ENCODE data around the gene ENPP1. TPM values are rescaled to one million over a fixed set of nuclear protein-coding genes. Genes with fewer than 3 reads are reported as not detected.
A peak's percentile ranks its signal among the peaks of the same experiment; 100 is the strongest.
"Not testable (repeated sequence)": the region's sequence is repeated elsewhere in the genome, so short reads cannot be mapped to it uniquely, and the experiment has no call there.

The ENPP1 gene
- total RNA-seq, 1 donor from 2014 or later: 8.1 TPM

DNA sequence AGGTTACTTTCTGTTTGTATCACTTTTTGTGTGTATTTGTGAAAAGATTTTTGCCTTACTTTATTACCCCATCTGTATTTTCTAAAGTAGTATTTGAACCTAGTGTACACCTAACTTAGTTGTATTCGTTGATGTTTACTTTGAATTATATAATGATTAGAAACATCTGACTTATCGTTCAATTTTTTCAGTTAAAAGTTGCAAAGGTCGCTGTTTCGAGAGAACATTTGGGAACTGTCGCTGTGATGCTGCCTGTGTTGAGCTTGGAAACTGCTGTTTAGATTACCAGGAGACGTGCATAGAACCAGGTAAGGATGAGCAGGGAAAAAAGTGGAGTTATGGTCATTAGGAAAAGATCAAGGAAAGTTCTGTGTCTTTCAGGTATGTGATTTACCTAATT, 42.0 kb downstream of the ENPP1 start:
- Mint-ChIP-seq H3K27me3 (ENCODE audit: low read depth) (no peaks in the 10 kb centered on the region), H3K27ac (ENCODE audit: unreplicated experiment) (no peak overlapping the region), H3K4me3 (ENCODE audit: unreplicated experiment) (no peak overlapping the region), H3K4me1 (ENCODE audit: low read depth) (peaks cover 3% of the 10 kb centered on the region), H3K9me3 (ENCODE audit: low read depth) (no peaks in the 10 kb centered on the region), H3K36me3 (ENCODE audit: low read depth) (peaks cover 1% of the 10 kb centered on the region)
- no peak for DNase-seq (ENCODE audit: low spot score)
- TF ChIP-seq, protein P1, sequence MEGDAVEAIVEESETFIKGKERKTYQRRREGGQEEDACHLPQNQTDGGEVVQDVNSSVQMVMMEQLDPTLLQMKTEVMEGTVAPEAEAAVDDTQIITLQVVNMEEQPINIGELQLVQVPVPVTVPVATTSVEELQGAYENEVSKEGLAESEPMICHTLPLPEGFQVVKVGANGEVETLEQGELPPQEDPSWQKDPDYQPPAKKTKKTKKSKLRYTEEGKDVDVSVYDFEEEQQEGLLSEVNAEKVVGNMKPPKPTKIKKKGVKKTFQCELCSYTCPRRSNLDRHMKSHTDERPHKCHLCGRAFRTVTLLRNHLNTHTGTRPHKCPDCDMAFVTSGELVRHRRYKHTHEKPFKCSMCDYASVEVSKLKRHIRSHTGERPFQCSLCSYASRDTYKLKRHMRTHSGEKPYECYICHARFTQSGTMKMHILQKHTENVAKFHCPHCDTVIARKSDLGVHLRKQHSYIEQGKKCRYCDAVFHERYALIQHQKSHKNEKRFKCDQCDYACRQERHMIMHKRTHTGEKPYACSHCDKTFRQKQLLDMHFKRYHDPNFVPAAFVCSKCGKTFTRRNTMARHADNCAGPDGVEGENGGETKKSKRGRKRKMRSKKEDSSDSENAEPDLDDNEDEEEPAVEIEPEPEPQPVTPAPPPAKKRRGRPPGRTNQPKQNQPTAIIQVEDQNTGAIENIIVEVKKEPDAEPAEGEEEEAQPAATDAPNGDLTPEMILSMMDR (IDR thresholded peaks at IDR 0.05): no peak

DNA sequence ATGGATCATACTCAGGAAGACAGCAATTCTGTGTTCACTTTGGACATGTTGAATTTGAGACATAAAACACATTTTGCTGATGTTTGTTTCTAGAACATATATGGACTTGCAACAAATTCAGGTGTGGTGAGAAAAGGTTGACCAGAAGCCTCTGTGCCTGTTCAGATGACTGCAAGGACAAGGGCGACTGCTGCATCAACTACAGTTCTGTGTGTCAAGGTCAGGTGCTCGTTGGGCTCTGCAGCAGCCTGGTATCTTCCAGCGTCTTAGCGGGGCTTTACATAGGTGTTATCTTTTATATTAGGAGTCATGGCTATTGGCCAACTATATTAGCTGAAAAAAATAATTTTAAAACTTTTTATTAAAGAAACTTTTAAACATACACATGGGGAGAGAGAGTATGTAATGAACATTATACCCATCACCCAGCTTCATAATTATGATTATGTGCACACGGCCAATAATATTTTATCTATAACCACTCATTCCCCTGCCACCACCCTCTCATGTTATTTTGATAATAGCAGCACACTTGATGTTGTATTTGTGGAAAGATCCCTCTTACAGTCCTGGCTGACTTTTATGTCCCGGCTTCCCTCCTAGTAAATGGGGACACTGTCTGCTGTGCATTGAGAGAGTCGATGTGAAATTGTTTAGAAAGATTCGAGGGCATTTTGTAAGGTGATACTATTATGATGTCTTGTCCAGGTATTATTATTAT, 43.4 kb downstream of the ENPP1 start:
- Mint-ChIP-seq H3K36me3 (ENCODE audit: low read depth) (peaks cover 1% of the 10 kb centered on the region), H3K4me1 (ENCODE audit: low read depth) (peaks cover 5% of the 10 kb centered on the region), H3K4me3 (ENCODE audit: unreplicated experiment) (no peak overlapping the region), H3K27ac (ENCODE audit: unreplicated experiment) (no peak overlapping the region), H3K9me3 (ENCODE audit: low read depth) (no peaks in the 10 kb centered on the region), H3K27me3 (ENCODE audit: low read depth) (no peaks in the 10 kb centered on the region)
- TF ChIP-seq, protein P1 (IDR thresholded peaks at IDR 0.05): no peak
- no peak for DNase-seq (ENCODE audit: low spot score)

DNA sequence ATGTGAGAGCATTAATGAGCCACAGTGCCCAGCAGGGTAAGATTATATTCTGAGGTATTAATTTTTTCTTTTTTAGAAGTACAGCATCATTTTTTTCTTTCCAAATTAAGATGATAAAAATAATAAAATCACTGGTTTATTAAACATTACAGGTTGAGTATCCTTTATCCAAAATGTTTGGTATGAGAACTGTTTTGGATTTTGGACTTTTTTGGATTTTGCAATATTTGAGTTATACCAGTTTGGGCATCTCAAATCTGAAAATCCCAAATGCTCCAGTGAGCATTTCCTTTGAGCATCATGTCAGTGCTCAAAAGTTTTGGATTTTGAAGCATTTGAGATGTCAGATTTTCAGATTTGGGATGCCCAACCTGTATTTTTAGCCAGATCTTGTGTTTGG, 44.4 kb downstream of the ENPP1 start:
- Mint-ChIP-seq H3K27ac (ENCODE audit: unreplicated experiment) (no peak overlapping the region), H3K4me3 (ENCODE audit: unreplicated experiment) (no peak overlapping the region), H3K4me1 (ENCODE audit: low read depth) (peaks cover 5% of the 10 kb centered on the region), H3K36me3 (ENCODE audit: low read depth) (peaks cover 1% of the 10 kb centered on the region), H3K9me3 (ENCODE audit: low read depth) (no peaks in the 10 kb centered on the region), H3K27me3 (ENCODE audit: low read depth) (no peaks in the 10 kb centered on the region)
- no peak for DNase-seq (ENCODE audit: low spot score)
- TF ChIP-seq, protein P1 (IDR thresholded peaks at IDR 0.05): no peak

DNA sequence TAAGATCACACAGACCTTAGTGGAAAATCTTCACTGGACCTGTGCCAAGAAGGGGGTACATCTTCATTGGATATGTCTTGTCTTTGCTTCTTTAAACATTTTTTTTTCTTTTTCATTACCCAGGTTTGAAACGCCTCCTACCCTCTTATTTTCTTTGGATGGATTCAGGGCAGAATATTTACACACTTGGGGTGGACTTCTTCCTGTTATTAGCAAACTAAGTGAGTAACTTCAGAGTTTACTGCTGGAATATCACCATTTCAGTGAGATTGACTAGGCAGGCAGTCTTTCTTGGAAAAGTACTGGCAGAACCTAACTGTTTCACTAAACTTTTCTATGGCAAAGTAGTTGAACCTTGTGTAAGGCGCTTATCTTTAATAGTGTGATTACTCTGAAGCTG, 47.0 kb downstream of the ENPP1 start:
- H3K27me3 Mint-ChIP-seq (ENCODE audit: low read depth): no peaks in the 10 kb centered on the region
- H3K4me1 Mint-ChIP-seq (ENCODE audit: low read depth): peaks cover 19% of the 10 kb centered on the region
- H3K9me3 Mint-ChIP-seq (ENCODE audit: low read depth): no peaks in the 10 kb centered on the region
- DNase-seq (ENCODE audit: low spot score): no peak
- no peak overlapping the region for H3K27ac Mint-ChIP-seq (ENCODE audit: unreplicated experiment)
- H3K36me3 Mint-ChIP-seq (ENCODE audit: low read depth): peaks cover 1% of the 10 kb centered on the region
- TF ChIP-seq, protein P1 (IDR thresholded peaks at IDR 0.05): no peak
- H3K4me3 Mint-ChIP-seq (ENCODE audit: unreplicated experiment): no peak overlapping the region

DNA sequence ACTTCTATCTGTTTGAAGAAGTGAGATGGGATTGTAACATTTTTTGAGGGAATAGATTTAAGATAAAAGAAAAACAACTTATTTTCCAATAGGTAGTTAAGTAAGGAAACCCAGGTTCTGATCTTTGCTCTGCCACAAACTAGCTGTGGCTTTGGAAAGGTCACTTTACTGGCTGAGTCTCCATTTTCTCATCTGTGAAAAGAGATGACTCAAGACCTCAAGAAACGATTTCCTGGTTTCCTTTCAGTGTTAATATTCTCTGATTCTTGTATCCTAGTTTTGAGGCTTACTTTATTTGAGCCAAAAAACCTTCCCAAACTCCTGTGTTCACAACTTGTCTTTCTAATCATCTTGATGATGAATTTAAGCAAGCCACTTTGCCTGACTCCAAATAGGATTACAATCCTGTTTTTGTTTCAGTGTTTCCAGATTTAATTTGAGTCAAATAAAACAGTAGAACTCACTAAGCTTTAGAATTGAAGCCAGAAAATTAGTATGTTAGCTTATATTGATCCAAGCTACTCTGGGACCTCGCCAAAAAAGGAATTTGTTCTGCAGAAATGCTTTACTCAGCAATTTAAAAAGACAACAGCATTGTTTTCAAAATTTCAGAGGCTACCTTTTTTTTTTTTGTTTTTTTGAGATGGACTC, 51.1 kb downstream of the ENPP1 start:
- no peak for DNase-seq (ENCODE audit: low spot score)
- Mint-ChIP-seq H3K4me3 (ENCODE audit: unreplicated experiment) (no peak overlapping the region), H3K4me1 (ENCODE audit: low read depth) (peaks cover 53% of the 10 kb centered on the region), H3K9me3 (ENCODE audit: low read depth) (peaks cover 1% of the 10 kb centered on the region), H3K27me3 (ENCODE audit: low read depth) (no peaks in the 10 kb centered on the region), H3K36me3 (ENCODE audit: low read depth) (no peaks in the 10 kb centered on the region), H3K27ac (ENCODE audit: unreplicated experiment) (peak overlapping the region; percentile 86)
- TF ChIP-seq, protein P1 (IDR thresholded peaks at IDR 0.05): no peak

DNA sequence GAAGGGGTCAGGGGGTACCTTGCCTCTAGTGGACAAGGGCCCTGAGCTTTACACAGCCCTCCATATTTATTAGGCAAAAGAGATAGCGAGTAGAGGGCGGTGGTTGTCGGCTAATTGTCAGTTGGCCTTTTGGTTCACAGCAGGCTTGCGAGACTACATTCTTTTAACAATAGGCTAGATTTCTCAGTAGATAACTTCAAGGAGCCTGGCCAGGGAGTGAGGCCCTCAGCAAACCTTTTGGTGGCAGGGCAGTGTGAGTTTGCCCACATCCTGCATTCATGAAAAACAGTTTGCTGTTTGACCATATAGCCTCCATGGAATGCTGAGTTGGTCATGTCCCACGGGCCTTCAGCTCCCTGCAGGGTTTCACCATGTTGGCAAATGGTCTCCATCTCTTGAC, 51.8 kb downstream of the ENPP1 start:
- peak overlapping the region; percentile 86 for H3K27ac Mint-ChIP-seq (ENCODE audit: unreplicated experiment)
- peaks cover 54% of the 10 kb centered on the region for H3K4me1 Mint-ChIP-seq (ENCODE audit: low read depth)
- H3K4me3 Mint-ChIP-seq (ENCODE audit: unreplicated experiment); H3K9me3 Mint-ChIP-seq (ENCODE audit: low read depth); H3K27me3 Mint-ChIP-seq (ENCODE audit: low read depth); DNase-seq (ENCODE audit: low spot score); H3K36me3 Mint-ChIP-seq (ENCODE audit: low read depth): not testable (repeated sequence)

Data from chondrocyte (in vitro differentiated cells).